ENCODE measurements around the gene PSMD10. TPM values are rescaled to one million over a fixed set of nuclear protein-coding genes. Genes with fewer than 3 reads are reported as not detected.

PSMD10 gene
- total RNA-seq, 2 experiments from 2014 or later, result 28.1 to 30.4 TPM

DNA sequence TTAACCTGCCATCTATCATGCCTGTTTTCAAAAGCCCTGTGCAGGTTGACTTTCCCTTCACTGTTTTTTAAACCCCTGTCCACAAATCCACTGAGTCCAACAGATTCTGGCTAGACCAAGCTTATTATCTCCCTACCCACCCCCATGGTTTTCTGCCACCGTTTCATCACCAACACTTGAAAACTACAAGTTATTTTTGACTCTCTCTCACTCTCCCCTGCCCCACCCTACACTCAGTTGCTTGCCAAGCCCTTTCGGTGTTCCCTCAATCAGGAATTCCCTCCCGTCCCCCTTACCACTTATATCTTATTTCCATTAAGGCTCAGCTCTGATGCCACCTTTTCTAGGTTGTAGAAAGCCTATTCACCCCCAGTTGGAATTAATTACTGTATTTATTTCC is 29.9 kb upstream of the PSMD10 start:
- ChIA-PET POLR2A (no interaction called here), CTCF (no interaction called here)
- ATAC-seq, result no peak
- Mint-ChIP-seq H3K4me1 (ENCODE audit: low read depth) (no peaks in the 10 kb centered on the region), H3K27ac (no peak overlapping the region), H3K9me3 (ENCODE audit: insufficient read depth) (no peaks in the 10 kb centered on the region), H3K4me3 (no peak overlapping the region), H3K27me3 (ENCODE audit: low read depth) (no peaks in the 10 kb centered on the region), H3K36me3 (ENCODE audit: low read depth) (no peaks in the 10 kb centered on the region)
- DNase-seq, result no peak

DNA sequence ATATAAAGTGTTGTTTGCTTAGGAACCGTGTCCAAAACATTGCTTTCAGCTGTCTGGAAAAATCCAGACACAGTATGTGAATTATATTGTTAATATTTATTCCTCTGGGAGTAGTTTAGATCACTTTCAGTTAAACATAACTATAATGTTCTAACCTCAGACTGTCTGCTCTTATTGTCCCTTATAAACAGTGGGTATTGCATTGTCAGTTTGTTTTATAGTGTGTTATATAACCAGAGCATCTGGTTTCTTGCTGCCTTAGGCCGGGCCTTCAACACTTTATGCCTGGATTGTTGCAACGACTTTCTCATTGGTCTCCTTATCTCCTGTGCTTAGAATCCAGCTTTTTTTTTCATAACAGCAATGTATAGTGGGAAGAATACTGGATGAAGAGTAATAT is 26.6 kb upstream of the PSMD10 start:
- Mint-ChIP-seq H3K9me3 (ENCODE audit: insufficient read depth) (no peaks in the 10 kb centered on the region), H3K4me3 (no peak overlapping the region), H3K4me1 (ENCODE audit: low read depth) (no peaks in the 10 kb centered on the region), H3K36me3 (ENCODE audit: low read depth) (no peaks in the 10 kb centered on the region), H3K27me3 (ENCODE audit: low read depth) (no peaks in the 10 kb centered on the region), H3K27ac (no peak overlapping the region)
- ATAC-seq (no peak), DNase-seq (no peak)
- ChIA-PET POLR2A (no interaction called here), CTCF (no interaction called here)

DNA sequence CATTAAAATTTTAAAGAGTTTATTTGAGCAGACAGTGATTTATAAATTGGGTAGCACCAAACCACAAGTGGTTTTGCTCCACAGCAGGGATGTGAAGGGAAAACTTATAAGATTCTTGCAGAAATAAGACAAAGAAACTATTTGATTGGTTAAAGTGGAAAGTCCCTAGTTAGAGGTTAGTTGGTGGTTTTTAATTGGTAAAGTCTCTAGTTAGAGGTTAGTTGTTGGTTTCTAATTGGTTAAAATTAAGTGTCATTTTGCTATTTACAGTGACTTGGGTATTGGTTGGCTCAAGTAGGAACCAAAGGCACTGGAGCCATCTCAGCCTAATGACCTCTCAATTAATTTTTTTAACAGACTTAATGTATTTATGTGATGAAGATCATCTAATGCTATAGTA is 23.2 kb upstream of the PSMD10 start:
- H3K9me3 Mint-ChIP-seq (ENCODE audit: insufficient read depth), result no peaks in the 10 kb centered on the region
- no peak for ATAC-seq
- no peak overlapping the region for H3K27ac Mint-ChIP-seq
- ChIA-PET CTCF (no interaction called here), POLR2A (no interaction called here)
- H3K4me1 Mint-ChIP-seq (ENCODE audit: low read depth), result no peaks in the 10 kb centered on the region
- no peaks in the 10 kb centered on the region for H3K36me3 Mint-ChIP-seq (ENCODE audit: low read depth)
- no peak for DNase-seq
- H3K4me3 Mint-ChIP-seq, result no peak overlapping the region
- no peaks in the 10 kb centered on the region for H3K27me3 Mint-ChIP-seq (ENCODE audit: low read depth)

DNA sequence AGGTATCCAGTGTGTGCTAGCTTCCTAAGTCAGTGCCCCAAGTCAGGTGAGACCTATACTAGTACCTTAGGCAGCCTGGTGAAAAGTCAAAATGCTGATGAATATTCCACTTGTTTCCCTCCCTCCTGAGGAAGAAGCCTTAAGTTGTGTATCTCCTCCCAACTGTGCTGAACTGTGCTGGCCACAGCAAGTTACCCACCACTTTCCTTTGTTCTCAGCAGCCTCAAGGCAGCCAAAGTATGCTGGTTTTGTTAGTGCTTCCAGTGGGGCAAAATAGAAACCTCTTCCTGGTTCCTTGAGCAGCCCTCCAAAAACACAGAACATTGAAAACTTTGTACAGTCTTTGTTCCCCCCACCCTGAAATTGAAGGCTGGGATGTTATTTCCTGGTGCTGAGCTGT is 14.1 kb upstream of the PSMD10 start:
- no peak overlapping the region for H3K4me3 Mint-ChIP-seq
- no peaks in the 10 kb centered on the region for H3K36me3 Mint-ChIP-seq (ENCODE audit: low read depth)
- no peaks in the 10 kb centered on the region for H3K27me3 Mint-ChIP-seq (ENCODE audit: low read depth)
- peaks cover 5% of the 10 kb centered on the region for H3K4me1 Mint-ChIP-seq (ENCODE audit: low read depth)
- CTCF ChIA-PET, result no interaction called here
- no peak for ATAC-seq
- no peak overlapping the region for H3K27ac Mint-ChIP-seq
- POLR2A ChIA-PET, result no interaction called here
- no peaks in the 10 kb centered on the region for H3K9me3 Mint-ChIP-seq (ENCODE audit: insufficient read depth)
- DNase-seq, result no peak

DNA sequence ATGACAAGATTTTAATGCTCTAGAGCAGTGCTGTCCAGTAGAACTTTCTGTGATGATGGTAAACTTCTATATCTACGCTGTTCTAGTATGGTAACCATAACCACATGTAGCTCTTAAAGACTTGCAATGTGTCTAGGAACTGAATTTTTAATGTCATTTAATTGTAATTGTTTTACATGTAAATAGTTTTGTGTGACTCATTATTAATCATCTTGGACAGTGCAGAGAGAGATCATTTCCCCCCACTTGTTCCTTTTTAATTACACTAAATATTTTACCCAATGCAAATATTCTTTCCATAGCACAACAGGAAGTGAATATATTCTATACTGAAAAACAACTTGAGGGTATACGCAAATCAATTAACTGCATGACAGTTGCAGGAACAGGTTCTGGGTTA is 6.0 kb upstream of the PSMD10 start:
- H3K4me1 Mint-ChIP-seq (ENCODE audit: low read depth), result peaks cover 12% of the 10 kb centered on the region
- ChIA-PET CTCF (no interaction called here), POLR2A (no interaction called here)
- H3K27me3 Mint-ChIP-seq (ENCODE audit: low read depth), result no peaks in the 10 kb centered on the region
- no peaks in the 10 kb centered on the region for H3K36me3 Mint-ChIP-seq (ENCODE audit: low read depth)
- no peaks in the 10 kb centered on the region for H3K9me3 Mint-ChIP-seq (ENCODE audit: insufficient read depth)
- ATAC-seq (no peak), DNase-seq (no peak)
- no peak overlapping the region for H3K27ac Mint-ChIP-seq
- H3K4me3 Mint-ChIP-seq, result no peak overlapping the region

DNA sequence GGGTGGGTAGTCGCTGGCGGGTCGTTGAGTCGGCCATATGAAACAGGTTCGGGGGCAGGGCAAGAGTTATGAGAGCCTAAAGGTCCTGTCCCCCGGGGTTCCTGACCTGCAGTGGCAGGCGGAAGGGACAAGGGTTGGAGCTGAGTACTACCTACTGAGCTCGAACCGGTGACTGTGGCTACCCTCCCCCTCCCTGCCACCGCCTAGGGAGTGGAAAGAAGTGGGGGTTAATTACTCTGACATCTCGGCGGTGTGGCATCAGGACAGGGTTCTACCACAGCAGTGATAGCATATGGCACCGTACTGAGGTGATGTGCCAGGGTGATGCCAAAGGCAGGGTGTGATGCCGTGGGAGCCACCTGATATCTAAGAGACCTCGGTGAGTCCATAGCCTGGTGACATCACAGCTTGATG is 543 bp upstream of the PSMD10 start:
- peak; percentile 38 for ATAC-seq
- ChIA-PET POLR2A (interaction anchor here (1.0 to 1.1 kb wide), 3 partner anchors 11 to 47 kb away, joined by 3 to 5 read pairs (median 4); no protein-coding TSS in a partner anchor), CTCF (interaction anchor here (1.3 kb wide), 1 partner anchor 72 kb away, joined by 3 read pairs; no protein-coding TSS in a partner anchor)
- Mint-ChIP-seq H3K27ac (no peak overlapping the region), H3K4me3 (no peak overlapping the region), H3K36me3 (ENCODE audit: low read depth) (peaks cover 4% of the 10 kb centered on the region), H3K9me3 (ENCODE audit: insufficient read depth) (no peaks in the 10 kb centered on the region), H3K27me3 (ENCODE audit: low read depth) (no peaks in the 10 kb centered on the region), H3K4me1 (ENCODE audit: low read depth) (peaks cover 23% of the 10 kb centered on the region)
- no peak for DNase-seq

DNA sequence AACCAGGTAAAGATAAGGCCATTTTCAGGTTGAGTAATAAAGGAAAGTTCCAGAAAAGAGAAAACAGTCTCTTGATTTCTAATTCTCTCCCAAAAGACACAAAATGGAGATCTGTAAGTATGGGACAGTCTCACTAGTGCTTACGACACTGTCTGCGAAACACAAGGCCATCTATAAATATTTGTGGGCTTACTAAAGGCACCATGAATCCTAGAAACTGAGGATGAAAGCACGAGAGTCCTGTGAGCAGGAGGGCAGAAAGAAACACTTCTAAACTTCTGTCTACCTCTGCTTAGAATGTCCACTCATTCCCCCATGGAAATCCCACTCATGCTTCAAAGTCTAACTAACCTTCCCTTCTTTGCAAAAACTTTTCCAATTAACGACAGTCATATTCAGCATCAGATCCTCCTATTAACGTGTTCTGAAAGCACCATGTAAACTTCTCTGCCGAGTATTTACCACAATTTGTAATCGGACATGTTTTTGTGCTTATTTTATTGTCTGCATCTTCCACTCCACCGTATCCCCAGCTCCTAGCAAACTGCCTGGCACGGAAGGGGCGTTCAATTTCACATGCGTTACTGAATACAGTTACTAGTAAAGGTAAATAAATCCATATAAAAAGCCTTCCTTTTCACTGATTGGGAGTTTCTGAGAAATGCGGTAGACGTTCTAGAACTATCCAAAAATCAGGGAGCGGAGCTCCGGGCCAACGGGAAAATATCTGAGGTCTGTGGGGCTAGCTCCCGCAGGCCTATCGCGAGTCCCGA is 665 bp downstream of the PSMD10 start:
- Mint-ChIP-seq H3K4me1 (ENCODE audit: low read depth) (peaks cover 23% of the 10 kb centered on the region), H3K36me3 (ENCODE audit: low read depth) (peaks cover 4% of the 10 kb centered on the region), H3K4me3 (no peak overlapping the region), H3K9me3 (ENCODE audit: insufficient read depth) (no peaks in the 10 kb centered on the region), H3K27me3 (ENCODE audit: low read depth) (no peaks in the 10 kb centered on the region), H3K27ac (no peak overlapping the region)
- DNase-seq (no peak), ATAC-seq (no peak)
- CTCF ChIA-PET, result interaction anchor here (1.3 kb wide), 1 partner anchor 70 kb away, joined by 3 read pairs; no protein-coding TSS in a partner anchor
- POLR2A ChIA-PET, result interaction anchor here (1.0 to 1.1 kb wide), 2 partner anchors 10 to 20 kb away, joined by 3 to 4 read pairs; no protein-coding TSS in a partner anchor

DNA sequence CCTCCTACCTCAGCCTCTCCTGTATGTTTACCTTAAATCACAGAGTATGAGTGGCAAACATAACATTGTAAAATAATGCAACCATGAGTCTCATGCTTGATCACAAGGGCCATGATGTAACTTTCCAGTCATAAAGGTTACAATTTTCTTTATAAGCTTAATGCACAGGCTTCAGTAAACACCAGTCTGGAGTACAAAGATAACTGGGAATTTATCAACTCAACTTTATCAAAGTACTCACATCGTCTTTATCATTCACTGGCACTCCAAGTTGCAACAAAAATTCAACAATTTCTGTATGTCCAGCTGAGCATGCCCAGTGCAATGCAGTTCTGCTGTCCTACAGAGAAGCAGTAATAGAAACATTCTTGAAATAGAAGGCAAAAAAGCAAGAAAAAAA is 2.8 kb downstream of the PSMD10 start:
- DNase-seq, result no peak
- no peaks in the 10 kb centered on the region for H3K27me3 Mint-ChIP-seq (ENCODE audit: low read depth)
- H3K4me3 Mint-ChIP-seq, result no peak overlapping the region
- ChIA-PET CTCF (no interaction called here), POLR2A (no interaction called here)
- H3K4me1 Mint-ChIP-seq (ENCODE audit: low read depth), result peaks cover 15% of the 10 kb centered on the region
- ATAC-seq, result no peak
- no peaks in the 10 kb centered on the region for H3K9me3 Mint-ChIP-seq (ENCODE audit: insufficient read depth)
- no peak overlapping the region for H3K27ac Mint-ChIP-seq
- peaks cover 11% of the 10 kb centered on the region for H3K36me3 Mint-ChIP-seq (ENCODE audit: low read depth)

DNA sequence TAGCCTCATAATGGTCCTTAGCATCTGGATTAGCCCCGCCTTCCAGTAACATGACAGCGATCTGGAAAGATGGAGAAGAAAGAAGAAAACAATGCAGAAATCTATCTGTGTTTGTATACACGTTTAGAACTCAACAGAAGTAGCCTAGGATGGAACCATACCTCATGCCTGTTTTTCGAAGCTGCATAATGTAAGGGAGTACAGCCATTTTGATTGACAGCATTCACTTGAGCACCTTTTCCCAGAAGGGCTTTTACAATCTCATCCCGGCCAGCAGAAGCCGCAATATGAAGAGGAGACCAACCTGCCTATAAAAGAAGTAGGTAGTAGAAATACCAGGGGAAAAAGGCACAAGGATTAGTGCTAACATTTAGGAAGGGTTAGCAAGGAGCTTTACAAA is 3.5 kb downstream of the PSMD10 start:
- DNase-seq (no peak), ATAC-seq (no peak)
- Mint-ChIP-seq H3K4me1 (ENCODE audit: low read depth) (peaks cover 11% of the 10 kb centered on the region), H3K9me3 (ENCODE audit: insufficient read depth) (no peaks in the 10 kb centered on the region), H3K36me3 (ENCODE audit: low read depth) (peaks cover 11% of the 10 kb centered on the region), H3K27me3 (ENCODE audit: low read depth) (no peaks in the 10 kb centered on the region), H3K27ac (no peak overlapping the region), H3K4me3 (no peak overlapping the region)
- CTCF ChIA-PET, result no interaction called here
- POLR2A ChIA-PET, result no interaction called here

DNA sequence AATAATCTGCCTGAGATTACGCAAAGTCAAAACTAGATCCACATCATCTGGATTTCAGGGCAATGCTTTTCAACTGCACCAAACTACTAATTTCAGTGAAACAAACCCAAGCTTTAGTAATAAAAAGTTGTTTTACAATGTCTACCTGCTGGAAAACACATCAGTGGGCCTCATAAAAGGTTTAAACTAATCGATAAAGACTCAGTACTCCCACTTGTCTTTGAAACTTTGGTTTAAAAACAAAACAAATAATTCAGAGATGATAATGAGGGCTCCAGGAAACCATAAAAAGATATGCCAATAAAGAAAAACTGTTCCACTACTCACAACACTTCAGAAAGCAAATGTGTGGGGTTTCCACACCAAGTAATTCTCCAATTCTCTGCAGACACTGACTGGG is 10.2 kb downstream of the PSMD10 start:
- H3K36me3 Mint-ChIP-seq (ENCODE audit: low read depth), result peaks cover 8% of the 10 kb centered on the region
- POLR2A ChIA-PET, result interaction anchor here (1.2 kb wide), 1 partner anchor 10 kb away, joined by 4 read pairs; the partner anchor contains the start of genes ATG4A and PSMD10
- no peak for ATAC-seq

DNA sequence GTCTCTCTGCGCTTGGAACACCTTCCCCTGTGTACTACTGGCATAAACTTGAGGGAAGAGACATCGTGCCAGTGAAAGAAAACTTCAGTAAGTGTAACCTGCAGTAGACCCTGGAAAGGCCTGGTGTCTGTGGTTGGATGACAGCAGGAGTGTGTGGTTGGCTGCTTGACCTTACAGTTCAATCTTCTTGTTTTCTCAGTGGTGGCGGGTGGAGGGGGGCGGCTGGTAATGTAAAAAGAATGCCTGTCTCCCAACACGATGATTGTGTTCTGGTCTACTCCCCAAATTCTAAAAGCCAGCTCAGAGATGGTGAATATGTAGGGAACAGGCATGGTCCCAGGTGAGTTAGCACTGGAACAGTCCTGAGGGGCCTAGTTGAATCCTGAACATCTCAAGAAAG is 18.6 kb downstream of the PSMD10 start:
- H3K4me3 Mint-ChIP-seq, result no peak overlapping the region
- ChIA-PET POLR2A (no interaction called here), CTCF (no interaction called here)
- no peak for ATAC-seq
- no peaks in the 10 kb centered on the region for H3K4me1 Mint-ChIP-seq (ENCODE audit: low read depth)
- no peaks in the 10 kb centered on the region for H3K36me3 Mint-ChIP-seq (ENCODE audit: low read depth)
- peaks cover 4% of the 10 kb centered on the region for H3K27me3 Mint-ChIP-seq (ENCODE audit: low read depth)
- DNase-seq, result no peak
- no peaks in the 10 kb centered on the region for H3K9me3 Mint-ChIP-seq (ENCODE audit: insufficient read depth)
- no peak overlapping the region for H3K27ac Mint-ChIP-seq

More for the DNA sequence above, 10.2 kb downstream of the PSMD10 start:
- no peak overlapping the region for H3K27ac Mint-ChIP-seq
- no peaks in the 10 kb centered on the region for H3K4me1 Mint-ChIP-seq (ENCODE audit: low read depth)
- no peak for DNase-seq
- H3K4me3 Mint-ChIP-seq, result no peak overlapping the region
- H3K27me3 Mint-ChIP-seq (ENCODE audit: low read depth), result no peaks in the 10 kb centered on the region
- H3K9me3 Mint-ChIP-seq (ENCODE audit: insufficient read depth), result no peaks in the 10 kb centered on the region
- CTCF ChIA-PET, result no interaction called here

DNA sequence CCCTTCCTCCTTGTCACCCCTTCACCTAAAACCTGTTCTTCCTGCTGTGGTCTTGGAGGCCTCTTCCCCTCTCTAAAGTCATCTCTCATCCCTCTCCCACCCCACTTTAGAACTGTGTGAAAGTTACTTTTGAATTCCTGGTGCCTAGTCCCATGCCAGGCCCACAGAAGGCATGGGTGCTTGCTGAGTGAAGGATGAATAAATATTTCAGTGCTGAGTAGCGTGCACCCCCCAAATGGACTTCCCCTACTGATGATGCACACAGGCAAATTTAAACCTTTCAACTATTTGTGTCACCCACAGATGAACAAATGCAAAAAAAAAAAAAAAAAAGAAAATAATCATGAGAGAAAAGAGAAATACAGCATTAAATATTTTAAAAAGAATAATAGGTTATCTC is 19.8 kb downstream of the PSMD10 start:
- Mint-ChIP-seq H3K4me1 (ENCODE audit: low read depth) (no peaks in the 10 kb centered on the region), H3K4me3 (no peak overlapping the region), H3K36me3 (ENCODE audit: low read depth) (no peaks in the 10 kb centered on the region), H3K27ac (no peak overlapping the region), H3K9me3 (ENCODE audit: insufficient read depth) (no peaks in the 10 kb centered on the region), H3K27me3 (ENCODE audit: low read depth) (peaks cover 4% of the 10 kb centered on the region)
- ATAC-seq (no peak), DNase-seq (no peak)
- CTCF ChIA-PET, result no interaction called here
- POLR2A ChIA-PET, result interaction anchor here (0.6 kb wide), 1 partner anchor 868 kb away, joined by 6 read pairs; no protein-coding TSS in a partner anchor

Measured in activated CD8-positive, alpha-beta T cell treated with anti-CD3 and anti-CD28 coated beads, Interleukin-2, amount 10 ng/mL, durations not matched to agents 7 days and 5 days (primary cell).